H9 (cell line): ENCODE results near the gene ATP2A2. TPM values are rescaled to one million over a fixed set of nuclear protein-coding genes. Genes with fewer than 3 reads are reported as not detected.

Experiments used
- DNase-seq: peaks from one replicate; pipeline ENCODE4 v3.0.0-alpha.2; 2017
- H2AFZ ChIP-seq: one replicate; pipeline ENCODE4 v1.6.1; 2013; ENCODE audit warnings: mild to moderate bottlenecking, low read length, control low read depth, moderate library complexity
- H2AK5ac ChIP-seq: 2 replicates; pipeline ENCODE4 v1.6.1; 2013; ENCODE audit warnings: low read length, control low read depth, mixed read lengths; ENCODE audit not compliant: insufficient read length
- H2BK120ac ChIP-seq: one replicate; pipeline ENCODE4 v1.6.1; 2013; ENCODE audit warnings: low read depth, mild to moderate bottlenecking, low read length, control low read depth, inconsistent platforms; ENCODE audit not compliant: poor library complexity, severe bottlenecking
- H2BK12ac ChIP-seq: 2 replicates; pipeline ENCODE4 v1.6.1; 2013; ENCODE audit warnings: low read length, control low read depth, mixed read lengths, low read depth; ENCODE audit not compliant: insufficient read length
- H2BK15ac ChIP-seq: 2 replicates; pipeline ENCODE4 v1.6.1; 2013; ENCODE audit warnings: low read depth, low read length, control low read depth
- H2BK20ac ChIP-seq: one replicate; pipeline ENCODE4 v1.6.1; 2013; ENCODE audit warnings: low read depth, mild to moderate bottlenecking, low read length, control low read depth, inconsistent platforms; ENCODE audit not compliant: poor library complexity, severe bottlenecking
- H2BK5ac ChIP-seq: 2 replicates; pipeline ENCODE4 v1.6.1; 2013; ENCODE audit warnings: low read length, control low read depth, mixed read lengths; ENCODE audit not compliant: insufficient read length
- H3K14ac ChIP-seq: 2 replicates; pipeline ENCODE4 v1.6.1; 2013; ENCODE audit warnings: low read length, control low read depth; ENCODE audit not compliant: insufficient read depth
- H3K18ac ChIP-seq: 2 replicates; pipeline ENCODE4 v1.6.1; 2013; ENCODE audit warnings: low read depth, mild to moderate bottlenecking, mixed read lengths, low read length, control low read depth; ENCODE audit not compliant: insufficient read length
- H3K23ac ChIP-seq: 2 replicates; pipeline ENCODE4 v1.6.1; 2013; ENCODE audit warnings: low read length, control low read depth, mixed read lengths, low read depth; ENCODE audit not compliant: insufficient read length
- H3K23me2 ChIP-seq: 2 replicates; pipeline ENCODE4 v1.6.1; 2013; ENCODE audit warnings: low read depth, mild to moderate bottlenecking, mixed read lengths, low read length, control low read depth; ENCODE audit not compliant: insufficient read length, poor library complexity, severe bottlenecking
- H3K27ac ChIP-seq: 2 replicates; pipeline ENCODE4 v1.5.1; 2013; ENCODE audit warnings: low read length, control low read depth, mixed read lengths, low read depth; ENCODE audit not compliant: insufficient read length
- H3K27me3 ChIP-seq: 2 replicates; pipeline ENCODE4 v1.6.1; 2013; ENCODE audit warnings: low read length, control low read depth, inconsistent platforms; ENCODE audit not compliant: insufficient read depth
- H3K4ac ChIP-seq: 2 replicates; pipeline ENCODE4 v1.6.1; 2013; ENCODE audit warnings: low read depth, mild to moderate bottlenecking, control low read depth, inconsistent platforms, low read length, moderate library complexity
- H3K4me1 ChIP-seq: 2 replicates; pipeline ENCODE4 v1.6.1; 2013; ENCODE audit warnings: low read length, control low read depth, inconsistent platforms; ENCODE audit not compliant: insufficient read depth
- H3K4me2 ChIP-seq: 2 replicates; pipeline ENCODE4 v1.6.1; 2013; ENCODE audit warnings: low read length, control low read depth, mixed read lengths; ENCODE audit not compliant: insufficient read length, insufficient read depth
- H3K56ac ChIP-seq: 2 replicates; pipeline ENCODE4 v1.6.1; 2013; ENCODE audit warnings: low read depth, mild to moderate bottlenecking, mixed read lengths, low read length, control low read depth; ENCODE audit not compliant: insufficient read length
- H3K79me1 ChIP-seq: 2 replicates; pipeline ENCODE4 v1.6.1; 2013; ENCODE audit warnings: low read depth, mild to moderate bottlenecking, moderate library complexity, low read length, control low read depth, inconsistent platforms; ENCODE audit not compliant: insufficient read depth, poor library complexity, severe bottlenecking
- H3K79me2 ChIP-seq: 2 replicates; pipeline ENCODE4 v1.6.1; 2013; ENCODE audit warnings: low read length, control low read depth, inconsistent platforms; ENCODE audit not compliant: insufficient read depth
- H3K9ac ChIP-seq: 2 replicates; pipeline ENCODE4 v1.6.1; 2013; ENCODE audit warnings: low read length, control low read depth, mixed read lengths; ENCODE audit not compliant: insufficient read length; ENCODE audit errors: extremely low read depth
- H3K9me3 ChIP-seq: one replicate; pipeline ENCODE4 v1.6.1; 2013; ENCODE audit warnings: low read depth, low read length, inconsistent platforms; ENCODE audit not compliant: control insufficient read depth
- H3T11ph ChIP-seq: one replicate; pipeline ENCODE4 v1.6.1; 2013; ENCODE audit warnings: mild to moderate bottlenecking, low read length, control low read depth, inconsistent platforms
- H4K20me1 ChIP-seq: one replicate; pipeline ENCODE4 v1.6.1; 2013; ENCODE audit not compliant: control insufficient read depth, insufficient read length, insufficient read depth
- H4K5ac ChIP-seq: 2 replicates; pipeline ENCODE4 v1.6.1; 2013; ENCODE audit warnings: low read depth, mild to moderate bottlenecking, mixed read lengths, low read length, control low read depth; ENCODE audit not compliant: insufficient read length
- H4K8ac ChIP-seq: replicated peaks from 2 replicates; pipeline ENCODE4 v1.6.1; 2013; ENCODE audit warnings: low read length, control low read depth, mixed read lengths, low read depth; ENCODE audit not compliant: insufficient read length
- H4K91ac ChIP-seq: 2 replicates; pipeline ENCODE4 v1.6.1; 2013; ENCODE audit warnings: low read depth, mild to moderate bottlenecking, moderate library complexity, mixed read lengths, low read length, control low read depth; ENCODE audit not compliant: insufficient read length
- H3K27ac Mint-ChIP-seq, 3 experiments: 2 replicates in 2 of 3; 3 replicates in 1 of 3; pipeline ENCODE4 v1.8.0; 2020 to 2021; ENCODE audit warnings: mixed read lengths in 3 of 3, mild to moderate bottlenecking in 1 of 3, moderate library complexity in 1 of 3
- H3K27me3 Mint-ChIP-seq: 2 replicates; pipeline ENCODE4 v1.8.0; 2021; ENCODE audit warnings: low read depth, mild to moderate bottlenecking, moderate library complexity, mixed read lengths
- H3K36me3 Mint-ChIP-seq, 3 experiments: 2 replicates in 2 of 3; 3 replicates in 1 of 3; pipeline ENCODE4 v1.8.0; 2020 to 2021; ENCODE audit warnings: low read depth in 3 of 3, mixed read lengths in 3 of 3; ENCODE audit not compliant: insufficient read depth in 1 of 3
- H3K4me1 Mint-ChIP-seq, 2 experiments: 2 replicates each; pipeline ENCODE4 v1.8.0; 2020; ENCODE audit warnings: mixed read lengths in 2 of 2
- H3K4me3 Mint-ChIP-seq, 2 experiments: 2 replicates in 1 of 2; 3 replicates in 1 of 2; pipeline ENCODE4 v1.8.0; 2020 to 2021; ENCODE audit warnings: mild to moderate bottlenecking in 2 of 2, mixed read lengths in 2 of 2, moderate library complexity in 1 of 2
- H3K9me3 Mint-ChIP-seq, 2 experiments: 2 replicates in 1 of 2; 3 replicates in 1 of 2; pipeline ENCODE4 v1.8.0; 2020; ENCODE audit warnings: mild to moderate bottlenecking in 2 of 2, mixed read lengths in 2 of 2, moderate library complexity in 1 of 2
- total RNA-seq: library from RNA; stranded (reverse); gene quantifications from 2 replicates; pipeline ENCODE4 v1.2.1, GENCODE V29; 2021
- TF ChIP-seq, protein P1 (sequence below): fragments of 200-600 bp; sonication (generic); conservative IDR thresholded peaks from 3 replicates; pipeline ENCODE4 v1.8.0; 2021; ENCODE audit warnings: antibody characterized with exemption, mild to moderate bottlenecking

ATP2A2 gene
- total RNA-seq, 1 experiment from 2014 or later = 257 TPM

DNA sequence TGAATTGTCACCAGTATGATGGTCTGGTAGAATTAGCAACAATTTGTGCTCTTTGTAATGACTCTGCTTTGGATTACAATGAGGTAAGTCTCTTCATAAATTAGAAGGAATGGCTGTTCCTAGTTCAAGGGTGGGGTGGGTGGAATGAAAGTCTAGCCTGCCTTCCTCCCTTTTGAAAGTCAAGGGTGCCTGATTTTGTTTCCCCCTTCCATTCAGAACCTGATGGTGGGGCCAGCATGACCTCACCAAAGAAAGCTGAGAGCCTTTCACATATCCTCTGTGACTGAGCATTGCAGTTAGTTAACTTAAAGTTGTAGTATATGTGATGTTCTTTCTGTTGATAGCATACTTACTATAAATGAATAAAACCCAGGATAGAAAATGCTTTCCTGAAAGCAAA is 52.2 kb downstream of the ATP2A2 start:
- no peak overlapping the region for H3K9ac ChIP-seq
- no peak overlapping the region for H3K4ac ChIP-seq
- Mint-ChIP-seq H3K36me3 (peaks cover 55 to 91% (median 91%) of the 10 kb centered on the region in 3 experiments; a peak in 6 of 7 replicates), H3K27ac (no peak overlapping the region), H3K4me1 (peaks cover 4 to 7% of the 10 kb centered on the region in 2 experiments; a peak in 2 of 4 replicates), H3K4me3 (no peak overlapping the region), H3K27me3 (no peaks in the 10 kb centered on the region), H3K9me3 (no peaks in the 10 kb centered on the region)
- H3K79me1 ChIP-seq = peaks cover 3% of the 10 kb centered on the region
- H2BK20ac ChIP-seq = no peak overlapping the region
- H3K9me3 ChIP-seq = no peaks in the 10 kb centered on the region
- no peak overlapping the region for H4K91ac ChIP-seq
- no peak overlapping the region for H3K27ac ChIP-seq
- H2AK5ac ChIP-seq = no peak overlapping the region
- no peak for DNase-seq
- no peaks in the 10 kb centered on the region for H4K20me1 ChIP-seq
- no peak overlapping the region for H2AFZ ChIP-seq
- H3K14ac ChIP-seq = no peak overlapping the region
- no peak overlapping the region for H4K8ac ChIP-seq
- no peak overlapping the region for H3K18ac ChIP-seq
- no peak overlapping the region for H4K5ac ChIP-seq
- no peak overlapping the region for H3K56ac ChIP-seq
- no peaks in the 10 kb centered on the region for H3K4me1 ChIP-seq
- no peaks in the 10 kb centered on the region for H3K79me2 ChIP-seq
- TF ChIP-seq, protein P1, sequence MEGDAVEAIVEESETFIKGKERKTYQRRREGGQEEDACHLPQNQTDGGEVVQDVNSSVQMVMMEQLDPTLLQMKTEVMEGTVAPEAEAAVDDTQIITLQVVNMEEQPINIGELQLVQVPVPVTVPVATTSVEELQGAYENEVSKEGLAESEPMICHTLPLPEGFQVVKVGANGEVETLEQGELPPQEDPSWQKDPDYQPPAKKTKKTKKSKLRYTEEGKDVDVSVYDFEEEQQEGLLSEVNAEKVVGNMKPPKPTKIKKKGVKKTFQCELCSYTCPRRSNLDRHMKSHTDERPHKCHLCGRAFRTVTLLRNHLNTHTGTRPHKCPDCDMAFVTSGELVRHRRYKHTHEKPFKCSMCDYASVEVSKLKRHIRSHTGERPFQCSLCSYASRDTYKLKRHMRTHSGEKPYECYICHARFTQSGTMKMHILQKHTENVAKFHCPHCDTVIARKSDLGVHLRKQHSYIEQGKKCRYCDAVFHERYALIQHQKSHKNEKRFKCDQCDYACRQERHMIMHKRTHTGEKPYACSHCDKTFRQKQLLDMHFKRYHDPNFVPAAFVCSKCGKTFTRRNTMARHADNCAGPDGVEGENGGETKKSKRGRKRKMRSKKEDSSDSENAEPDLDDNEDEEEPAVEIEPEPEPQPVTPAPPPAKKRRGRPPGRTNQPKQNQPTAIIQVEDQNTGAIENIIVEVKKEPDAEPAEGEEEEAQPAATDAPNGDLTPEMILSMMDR = no peak
- H3K4me2 ChIP-seq = no peak overlapping the region
- H2BK15ac ChIP-seq = no peak overlapping the region
- no peak overlapping the region for H3K23ac ChIP-seq
- H2BK5ac ChIP-seq = no peak overlapping the region
- H2BK120ac ChIP-seq = no peak overlapping the region
- no peaks in the 10 kb centered on the region for H3K27me3 ChIP-seq
- H2BK12ac ChIP-seq = no peak overlapping the region
- H3T11ph ChIP-seq = no peak overlapping the region
- H3K23me2 ChIP-seq = no peaks in the 10 kb centered on the region
